T follicular helper cell (primary cell): Measurements from ENCODE around the gene SCUBE1.

Experiments used
- DNase-seq: peaks from one replicate; pipeline ENCODE4 v3.0.0-alpha.2; 2020; ENCODE audit warnings: low read depth

The SCUBE1 gene

DNA sequence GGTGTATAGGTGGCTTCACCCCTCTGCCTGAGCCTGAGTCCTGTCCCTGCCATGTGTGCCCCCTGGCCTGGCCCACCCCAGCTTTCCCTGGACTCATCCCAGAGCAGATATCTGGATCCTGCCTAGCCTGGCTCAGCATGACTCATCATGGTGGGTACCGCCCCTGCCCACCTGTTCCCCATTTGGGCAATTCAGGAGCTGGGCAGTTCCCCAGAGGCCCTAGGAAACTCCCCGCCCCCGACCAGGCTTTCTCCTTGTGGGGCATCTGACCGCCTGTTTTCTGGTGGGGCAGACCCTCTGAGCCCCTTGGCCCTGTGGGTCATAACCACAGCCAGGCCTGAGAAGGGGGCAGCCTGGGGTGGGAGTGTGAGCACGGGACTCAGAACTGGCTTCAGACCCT is 187.4 kb downstream of the SCUBE1 start:
- no peak for DNase-seq

DNA sequence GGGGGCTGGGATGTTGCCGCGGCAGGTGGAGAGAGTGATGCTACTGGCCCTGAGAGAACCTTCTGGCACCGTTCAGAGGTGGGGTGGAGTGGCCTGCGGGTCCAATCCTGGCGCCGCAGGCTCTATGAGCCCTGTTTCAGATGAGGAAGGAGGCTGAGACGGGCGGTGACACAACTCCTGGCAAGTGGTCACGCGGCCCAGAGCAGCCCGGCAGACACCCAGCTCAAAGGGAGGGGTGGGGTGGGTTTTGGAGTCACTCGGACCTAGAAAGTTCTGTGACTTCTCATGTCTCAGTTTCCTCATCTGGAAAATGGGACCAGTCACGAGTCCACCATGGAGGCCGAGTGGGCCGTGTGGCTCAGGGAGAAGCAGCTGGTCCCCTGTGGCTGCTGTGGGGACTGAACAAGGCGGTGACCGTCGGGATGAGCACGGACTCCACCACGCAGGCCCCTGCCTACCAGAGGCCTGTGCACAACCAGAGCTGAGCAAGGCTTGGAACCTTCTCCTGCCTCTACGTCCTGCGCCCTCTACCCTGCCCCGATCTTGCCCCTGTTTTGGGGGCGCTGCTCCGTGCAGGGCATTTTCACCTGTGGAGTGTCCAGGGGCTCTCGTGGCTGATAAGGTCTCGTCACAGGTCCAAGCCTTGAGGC is 188.2 kb downstream of the SCUBE1 start:
- DNase-seq: no peak

DNA sequence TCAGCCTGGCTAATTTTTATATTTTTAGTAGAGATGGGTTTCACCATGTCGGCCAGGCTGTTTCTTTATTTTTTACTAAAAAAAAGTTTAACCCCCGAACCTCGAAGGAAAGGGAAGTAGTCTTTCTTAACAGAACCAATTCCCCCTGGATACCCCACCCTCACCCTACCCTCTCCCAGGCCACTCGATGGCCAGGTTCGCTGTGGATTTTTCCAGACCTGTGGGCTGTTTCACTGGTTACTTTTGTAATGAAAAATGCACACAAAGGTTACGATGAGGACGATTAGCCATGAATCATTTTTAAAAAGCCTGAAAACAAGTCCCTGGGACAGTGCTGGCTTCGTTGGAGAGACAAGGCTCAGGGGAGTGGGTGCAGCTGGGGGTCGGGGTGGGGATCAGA is 189.3 kb downstream of the SCUBE1 start:
- no peak for DNase-seq

DNA sequence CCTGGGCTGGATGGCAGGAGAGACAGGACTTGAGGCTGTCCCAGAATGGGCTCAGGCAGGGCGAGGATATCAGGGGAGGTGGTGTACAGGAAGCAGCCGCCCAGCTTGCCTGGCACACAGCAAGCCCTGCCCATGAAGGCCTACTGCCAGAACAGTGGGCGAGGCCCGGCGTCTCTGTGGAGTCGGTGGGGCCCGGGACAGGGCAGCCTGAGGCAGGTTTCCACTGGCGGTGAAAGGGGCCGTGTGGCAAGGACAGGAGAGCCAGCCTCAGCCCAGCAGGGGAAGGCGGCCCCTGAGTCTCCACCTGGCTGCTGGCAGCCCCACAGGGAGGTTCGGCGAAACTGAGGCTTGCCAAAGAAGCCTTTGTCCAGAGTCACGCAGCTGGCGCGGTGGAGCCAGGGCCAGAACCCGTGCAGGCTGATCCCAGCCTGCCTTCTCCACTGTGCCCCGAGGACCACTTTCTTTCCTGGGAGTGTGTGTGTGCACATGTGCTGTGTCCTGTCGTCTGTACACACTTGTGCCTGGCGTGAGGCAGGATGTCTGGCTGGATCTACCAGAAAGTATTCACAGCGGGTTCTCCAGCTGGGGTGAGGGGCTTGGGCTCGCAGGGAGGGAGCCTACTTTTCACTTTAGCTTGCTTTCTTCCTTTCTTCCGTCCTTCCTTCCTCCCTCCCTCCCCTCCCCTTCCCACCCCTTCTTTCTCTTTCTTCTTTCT is 190.7 kb downstream of the SCUBE1 start:
- DNase-seq: peak; percentile 36

GRCh38 chr22:43152003-43152356 is 191.2 kb downstream of the SCUBE1 start:
- DNase-seq: no peak

DNA sequence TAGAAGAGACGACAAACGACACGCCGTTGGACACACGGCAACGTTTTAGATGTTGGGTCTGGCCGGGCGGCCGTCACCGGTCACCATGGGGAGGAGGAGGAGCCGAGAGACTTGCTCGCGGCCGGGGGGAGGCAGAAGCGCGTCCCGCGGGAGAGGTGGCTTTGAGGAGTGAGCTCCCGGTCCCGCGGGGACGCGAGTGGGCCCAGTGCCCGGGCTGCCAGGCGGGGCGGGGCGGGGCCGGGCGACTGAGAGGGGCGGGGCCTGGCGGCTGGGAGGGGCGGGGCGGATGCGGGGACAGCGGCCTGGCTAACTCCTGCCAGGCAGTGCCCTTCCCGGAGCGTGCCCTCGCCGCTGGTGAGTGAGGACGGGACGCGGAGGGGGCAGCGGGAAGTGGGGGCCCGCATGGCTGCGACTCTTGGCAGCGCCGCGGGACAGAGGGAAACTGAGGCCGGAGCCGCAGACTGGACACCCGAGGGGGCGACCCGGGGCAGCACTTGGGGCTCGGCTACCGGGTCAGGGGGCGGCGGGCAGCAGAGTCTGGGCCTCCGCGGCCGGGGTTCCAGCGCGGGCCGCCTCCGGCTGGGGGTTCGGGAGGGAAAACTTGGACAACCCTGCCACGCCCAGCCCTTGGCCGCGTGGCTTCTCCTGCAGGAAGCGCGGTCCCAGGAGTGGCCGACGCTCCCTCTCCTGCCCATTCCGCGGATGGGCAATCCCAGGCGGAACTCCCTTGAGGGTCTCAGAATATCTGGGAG is 191.7 kb downstream of the SCUBE1 start, which contains the start of gene TSPO:
Gene TSPO (plus strand): TSS at position 309 of the 752 bp plus-strand sequence. CDS start 7,680 bp downstream, outside the sequence.
- DNase-seq: peak; percentile 48

GRCh38 chr22:43150731-43151206 is 192.4 kb downstream of the SCUBE1 start:
- no peak for DNase-seq

DNA sequence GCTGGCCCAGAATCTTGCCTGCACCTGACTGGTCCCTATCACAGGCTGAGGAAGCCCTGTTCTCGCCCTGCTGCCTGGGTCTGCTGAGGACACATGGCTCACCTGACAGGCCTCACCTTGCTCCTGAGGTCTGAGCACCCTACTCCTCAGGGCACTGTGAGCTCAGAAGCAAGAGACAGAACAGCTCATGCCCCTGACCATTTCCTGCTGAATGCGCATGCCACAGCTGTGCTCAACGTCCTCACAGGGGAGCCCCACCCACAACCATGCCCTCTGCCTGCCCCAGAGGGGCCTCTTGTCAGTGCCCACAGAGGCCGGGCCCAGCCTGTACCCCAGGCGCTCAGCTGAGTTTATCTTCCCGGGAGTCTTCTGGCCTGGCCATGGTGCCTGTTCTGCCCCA is 194.6 kb downstream of the SCUBE1 start:
- no peak for DNase-seq

DNA sequence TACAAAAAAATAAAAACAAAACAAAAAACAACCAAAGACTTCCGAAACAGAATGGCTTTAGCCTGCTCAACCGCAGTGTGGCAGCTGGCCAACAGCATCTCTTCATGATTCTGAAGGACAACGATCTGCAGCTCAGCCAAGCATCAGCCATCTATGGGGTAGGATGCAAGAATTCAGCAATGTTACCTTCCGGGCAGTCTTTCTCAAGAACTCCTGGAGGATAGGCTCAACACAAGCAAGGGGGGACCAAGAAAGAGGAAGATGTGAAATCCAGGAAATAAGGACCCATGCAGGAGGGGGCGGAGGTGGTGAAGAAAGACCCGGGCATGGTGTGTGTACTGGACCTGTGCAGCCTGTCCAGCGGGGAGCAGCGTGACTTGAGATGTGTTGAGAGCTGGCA is 195.4 kb downstream of the SCUBE1 start:
- DNase-seq: no peak
